OCI-M1 (cell line): ENCODE results near the gene KRT86.

Experiments used
- DNase-seq: peaks from one replicate; lab custom pipeline; 2025; lab: John Stamatoyannopoulos, UW

The KRT86 gene

GRCh38 chr12:52274521-52275120 lies at the start of gene KRT86:
KRT86 (plus strand) TSS chr12:52274645; CDS start chr12:52301917, 27,272 bp downstream.
- DNase-seq: no peak

- no peak for DNase-seq
These were observed 48.7 kb upstream of the KRT86 start for GRCh38 chr12:52225752-52226151.

GRCh38 chr12:52226446-52226845 lies 48.0 kb upstream of the KRT86 start:
- DNase-seq: no peak

- no peak for DNase-seq
These were observed 46.8 kb upstream of the KRT86 start for GRCh38 chr12:52227606-52228166.

- DNase-seq: no peak
These were observed 46.1 kb upstream of the KRT86 start for GRCh38 chr12:52228366-52228765.

- no peak for DNase-seq
These were observed 45.5 kb upstream of the KRT86 start for GRCh38 chr12:52228931-52229330.

- no peak for DNase-seq
These were observed 44.6 kb upstream of the KRT86 start for GRCh38 chr12:52229836-52230343.

- DNase-seq: no peak
These were observed 43.8 kb upstream of the KRT86 start for GRCh38 chr12:52230364-52231281.

- no peak for DNase-seq
These were observed 42.9 kb upstream of the KRT86 start for GRCh38 chr12:52231305-52232202.

- DNase-seq: no peak
These were observed 42.2 kb upstream of the KRT86 start for GRCh38 chr12:52232203-52232673.

- no peak for DNase-seq
These were observed 41.6 kb upstream of the KRT86 start, which contains the start of gene KRT7 for GRCh38 chr12:52232674-52233461. KRT7 (plus strand) TSS chr12:52233243; CDS start chr12:52233297, 54 bp downstream.

- no peak for DNase-seq
These were observed 40.8 kb upstream of the KRT86 start for GRCh38 chr12:52233462-52234207.

- DNase-seq: no peak
These were observed 40.1 kb upstream of the KRT86 start for GRCh38 chr12:52234223-52234810.

GRCh38 chr12:52235001-52235764 lies 39.3 kb upstream of the KRT86 start:
- DNase-seq: no peak

GRCh38 chr12:52235822-52236361 lies 38.6 kb upstream of the KRT86 start:
- DNase-seq: no peak

GRCh38 chr12:52236386-52237050 lies 37.9 kb upstream of the KRT86 start:
- no peak for DNase-seq

GRCh38 chr12:52238207-52238840 lies 36.1 kb upstream of the KRT86 start:
- DNase-seq: no peak
